GM12878 (cell line): ENCODE data around the gene RAB36. TPM values are rescaled to one million over a fixed set of nuclear protein-coding genes. Genes with fewer than 3 reads are reported as not detected.

Source experiments
- ATAC-seq: fragments of 200-7000 bp; cut with Tn5 transposase; 3 replicates; pipeline ENCODE4 v1.9.1; 2020; ENCODE audit warnings: mild to moderate bottlenecking, moderate library complexity
- BruUV-seq: library from RNA; stranded (reverse); fragments of 400-500 nt; replicated peaks from 2 replicates; lab custom pipeline; 2021; lab: Mats Ljungman, UMichigan
- CTCF ChIA-PET: fragments of 300-600 bp; sonication (Branson Sonifier 250); formaldehyde crosslinking; extraction: SDS; loops from one replicate; lab custom pipeline; 2021; ENCODE audit warnings: inconsistent platforms; lab: Yijun Ruan, JAX
- POLR2A ChIA-PET: fragments of 350-600 bp; formaldehyde crosslinking; extraction: SDS; loops from one replicate; lab custom pipeline; 2021; ENCODE audit warnings: inconsistent platforms; lab: Charles Lee
- RAD21 ChIA-PET: fragments of 300-600 bp; sonication (Branson Sonifier 250); formaldehyde crosslinking; loops from one replicate; lab custom pipeline; 2023; ENCODE audit warnings: antibody characterized with exemption; ENCODE audit not compliant: unreplicated experiment; lab: Charles Lee
- SMC1A ChIA-PET: fragments of 300-600 bp; sonication (Branson Sonifier 250); formaldehyde crosslinking; loops from one replicate; lab custom pipeline; 2023; ENCODE audit not compliant: unreplicated experiment, uncharacterized antibody; lab: Charles Lee
- DNase-seq: peaks from one replicate; pipeline ENCODE4 v3.0.0-alpha.2; 2011; ENCODE audit warnings: low read depth, low spot score
- FAIRE-seq: peaks from 3 replicates; lab custom pipeline; 2011; peaks lifted over from hg19 to GRCh38; lab: Jason Lieb, UNC
- H2AFZ ChIP-seq: 2 replicates; pipeline ENCODE4 v1.6.0; 2011; ENCODE audit warnings: low read depth, low read length, control low read depth; ENCODE audit not compliant: control insufficient read depth
- H3K27ac ChIP-seq: 2 replicates; pipeline ENCODE4 v1.5.1; 2011; ENCODE audit warnings: control low read depth; ENCODE audit not compliant: control insufficient read depth, insufficient read depth
- H3K27me3 ChIP-seq, 2 experiments: replicated peaks in 1 of 2; 2 replicates each; pipeline versions ENCODE4 v1.6.0 to v1.6.1; 2011; ENCODE audit warnings: low read length in 1 of 2; ENCODE audit not compliant: control insufficient read depth in 2 of 2, insufficient read depth in 2 of 2
- H3K36me3 ChIP-seq, 2 experiments: 2 replicates each; pipeline ENCODE4 v1.5.1; 2011; ENCODE audit warnings: low read length in 1 of 2; ENCODE audit not compliant: control insufficient read depth in 2 of 2, insufficient read depth in 2 of 2
- H3K4me1 ChIP-seq: 2 replicates; pipeline ENCODE4 v1.6.1; 2011; ENCODE audit warnings: mild to moderate bottlenecking, low read length, moderate library complexity, mixed read lengths; ENCODE audit not compliant: control insufficient read depth, insufficient read depth
- H3K4me2 ChIP-seq: 2 replicates; pipeline ENCODE4 v1.6.0; 2011; ENCODE audit warnings: control low read depth; ENCODE audit not compliant: control insufficient read depth, insufficient read depth
- H3K4me3 ChIP-seq: fragments of 200-600 bp; sonication (generic); 2 replicates; pipeline ENCODE4 v1.5.1; 2016
- H3K79me2 ChIP-seq: 2 replicates; pipeline ENCODE4 v1.6.0; 2011; ENCODE audit warnings: low read length; ENCODE audit not compliant: control insufficient read depth, insufficient read depth
- H3K9ac ChIP-seq: 2 replicates; pipeline ENCODE4 v1.8.0; 2011; ENCODE audit warnings: low read length, control low read depth, mixed read lengths; ENCODE audit not compliant: control insufficient read depth, insufficient read depth
- H3K9me3 ChIP-seq: replicated peaks from 3 replicates; pipeline ENCODE4 v1.5.1; 2011; ENCODE audit warnings: mild to moderate bottlenecking, low read length; ENCODE audit not compliant: control insufficient read depth, insufficient read depth
- H4K20me1 ChIP-seq: 2 replicates; pipeline ENCODE4 v1.6.0; 2011; ENCODE audit not compliant: control insufficient read depth, insufficient read depth
- ATF7 ChIP-seq: fragments of 450-650 bp; IDR thresholded peaks from 2 replicates; pipeline ENCODE4 v1.6.1; 2016; ENCODE audit warnings: low read depth, mild to moderate bottlenecking
- EZH2 ChIP-seq: IDR thresholded peaks from 2 replicates; pipeline ENCODE4 v1.6.1; 2012; ENCODE audit warnings: low read depth, mild to moderate bottlenecking, control low read depth, inconsistent platforms, low read length, borderline replicate concordance; ENCODE audit not compliant: control insufficient read depth
- GABPA ChIP-seq: IDR thresholded peaks from 2 replicates; pipeline ENCODE4 v1.6.1; 2014; ENCODE audit warnings: antibody characterized with exemption, low read depth, mild to moderate bottlenecking, inconsistent platforms
- HCFC1 ChIP-seq: fragments of 150-350 bp; IDR thresholded peaks from 2 replicates; pipeline ENCODE4 v1.6.1; 2014; ENCODE audit warnings: low read length
- IKZF2 ChIP-seq, 2 experiments: fragments of 450-650 bp; IDR thresholded peaks; 2 replicates each; pipeline ENCODE4 v1.6.1; 2017; ENCODE audit warnings: mild to moderate bottlenecking in 2 of 2, moderate library complexity in 2 of 2
- IRF4 ChIP-seq: IDR thresholded peaks from 2 replicates; pipeline ENCODE4 v1.6.1; 2011; ENCODE audit warnings: low read depth, low read length
- KDM1A ChIP-seq: fragments of 200-600 bp; sonication (generic); IDR thresholded peaks from 2 replicates; pipeline ENCODE4 v1.6.1; 2016; ENCODE audit warnings: borderline replicate concordance
- MTA2 ChIP-seq: fragments of 450-650 bp; IDR thresholded peaks from 2 replicates; pipeline ENCODE4 v1.6.1; 2016; ENCODE audit warnings: low read depth, mild to moderate bottlenecking, moderate library complexity
- NFXL1 ChIP-seq: fragments of 450-650 bp; IDR thresholded peaks from 2 replicates; pipeline ENCODE4 v1.6.1; 2017; ENCODE audit warnings: antibody characterized with exemption, mild to moderate bottlenecking, borderline replicate concordance
- RFX5 ChIP-seq: IDR thresholded peaks from 2 replicates; pipeline ENCODE4 v1.6.1; 2011; ENCODE audit warnings: low read depth, low read length, improper control_type of control experiment
- SIX5 ChIP-seq: IDR thresholded peaks from 2 replicates; pipeline ENCODE4 v1.6.1; 2011; ENCODE audit warnings: mild to moderate bottlenecking, low read depth, low read length, moderate library complexity; ENCODE audit not compliant: severe bottlenecking
- SPI1 ChIP-seq: IDR thresholded peaks from 2 replicates; pipeline ENCODE4 v1.6.1; 2011; ENCODE audit warnings: low read depth, mild to moderate bottlenecking, low read length, moderate library complexity, borderline replicate concordance; ENCODE audit not compliant: insufficient read depth
- TARDBP ChIP-seq: IDR thresholded peaks from 2 replicates; pipeline ENCODE4 v1.6.1; 2016; ENCODE audit warnings: borderline replicate concordance
- TBL1XR1 ChIP-seq: IDR thresholded peaks from 2 replicates; pipeline ENCODE4 v1.6.1; 2012; ENCODE audit warnings: low read depth, low read length, improper control_type of control experiment
- ZBTB33 ChIP-seq: fragments of 450-650 bp; IDR thresholded peaks from 2 replicates; pipeline ENCODE4 v1.6.1; 2017; ENCODE audit warnings: mild to moderate bottlenecking
- WGBS: methylation state at CpG from one replicate; pipeline ENCODE4 v1.1.6; 2016; ENCODE audit warnings: low lambda C conversion rate; ENCODE audit not compliant: insufficient replicate concordance, insufficient coverage; ENCODE audit errors: missing lambda C conversion rate; 5-methylcytosine and 5-hydroxymethylcytosine counted together
- in situ Hi-C: fragments of 300-500 bp; cut with MboI; formaldehyde crosslinking; loops from 9 replicates; pipeline ENCODE4 v1.14.3; 2018; ENCODE audit warnings: mixed read lengths
- intact Hi-C: fragments of 100-400 bp; cut with micrococcal nuclease; formaldehyde crosslinking; loops from one replicate; pipeline ENCODE4 v1.14.2; 2022; ENCODE audit not compliant: unreplicated experiment
- polyA plus RNA-seq, 11 experiments: library from polyadenylated mRNA; depleted of rRNA in 4 of 11; unstranded in 6 of 11; stranded (reverse) in 5 of 11; fragments of >200 nt; fragmentation: Nextera tagmentation in 4 of 11; fragmentation: Illumina TruSeq in 1 of 11; extraction: Ambion mirVana in 4 of 11; extraction: Trizol in 1 of 11; gene quantifications; 1 replicate in 1 of 11; 2 replicates in 10 of 11; pipeline versions ENCODE4 v1.2.1 to v1.2.3, GENCODE V29; 2011 to 2016; ENCODE audit warnings: inconsistent platforms in 2 of 11, missing spikeins in 2 of 11, low read depth in 1 of 11
- total RNA-seq, 4 experiments: library from RNA; depleted of rRNA in 3 of 4; stranded (reverse); fragments of >200 nt in 3 of 4; fragmentation: Illumina TruSeq in 1 of 4; extraction: Trizol in 1 of 4; gene quantifications; 2 replicates each; pipeline versions ENCODE4 v1.2.1 to v1.2.3, GENCODE V29; 2013 to 2021
- TF ChIP-seq, protein P1 (sequence below): IDR thresholded peaks from 2 replicates; pipeline ENCODE4 v1.6.1; 2012; ENCODE audit warnings: improper control_type of control experiment, low read depth, low read length; ENCODE audit not compliant: insufficient replicate concordance

RAB36 gene
- total and polyA plus RNA-seq, 10 of the 15 experiments (the other 5 are each of a cell fraction or from before 2014, with no cell fraction given) = 0.31 to 2.7 (median 1.1) TPM

DNA sequence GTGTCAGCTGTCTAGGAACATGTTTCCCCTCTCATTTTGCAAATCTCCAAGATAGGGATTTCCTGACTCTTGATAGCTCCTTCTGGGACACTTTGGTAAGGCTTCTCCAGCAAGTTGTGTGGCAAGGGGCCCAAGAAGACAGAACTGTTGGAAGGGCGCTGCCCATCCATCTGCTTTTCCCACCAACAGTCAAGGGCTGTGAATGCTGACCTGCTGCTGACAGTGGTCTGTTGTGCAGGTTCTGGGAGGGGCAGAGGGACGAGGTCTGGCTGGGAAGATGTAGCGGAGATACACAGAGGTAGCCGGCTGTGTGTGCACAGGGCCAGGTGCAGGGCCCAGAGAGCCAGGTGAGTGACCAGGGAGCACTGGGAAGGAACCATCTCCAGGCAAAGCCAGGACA lies 47.3 kb downstream of the RAB36 start:
- no peak overlapping the region for H3K27ac ChIP-seq
- FAIRE-seq = no peak
- ChIA-PET CTCF (no interaction called here), RAD21 (interaction anchor here (0.6 kb wide), 1 partner anchor 21 kb away, joined by 3 read pairs; no protein-coding TSS in a partner anchor), SMC1A (no interaction called here), POLR2A (no interaction called here)
- no peaks in the 10 kb centered on the region for H3K9me3 ChIP-seq
- TF ChIP-seq KDM1A = no peak
- TF ChIP-seq HCFC1 = no peak
- no peak for TF ChIP-seq MTA2
- TF ChIP-seq TARDBP = no peak
- no peak for TF ChIP-seq GABPA
- no peak for TF ChIP-seq NFXL1
- TF ChIP-seq TBL1XR1 = no peak
- TF ChIP-seq SPI1 = no peak
- no peak for TF ChIP-seq IRF4
- no peak for TF ChIP-seq RFX5
- TF ChIP-seq, protein P1, sequence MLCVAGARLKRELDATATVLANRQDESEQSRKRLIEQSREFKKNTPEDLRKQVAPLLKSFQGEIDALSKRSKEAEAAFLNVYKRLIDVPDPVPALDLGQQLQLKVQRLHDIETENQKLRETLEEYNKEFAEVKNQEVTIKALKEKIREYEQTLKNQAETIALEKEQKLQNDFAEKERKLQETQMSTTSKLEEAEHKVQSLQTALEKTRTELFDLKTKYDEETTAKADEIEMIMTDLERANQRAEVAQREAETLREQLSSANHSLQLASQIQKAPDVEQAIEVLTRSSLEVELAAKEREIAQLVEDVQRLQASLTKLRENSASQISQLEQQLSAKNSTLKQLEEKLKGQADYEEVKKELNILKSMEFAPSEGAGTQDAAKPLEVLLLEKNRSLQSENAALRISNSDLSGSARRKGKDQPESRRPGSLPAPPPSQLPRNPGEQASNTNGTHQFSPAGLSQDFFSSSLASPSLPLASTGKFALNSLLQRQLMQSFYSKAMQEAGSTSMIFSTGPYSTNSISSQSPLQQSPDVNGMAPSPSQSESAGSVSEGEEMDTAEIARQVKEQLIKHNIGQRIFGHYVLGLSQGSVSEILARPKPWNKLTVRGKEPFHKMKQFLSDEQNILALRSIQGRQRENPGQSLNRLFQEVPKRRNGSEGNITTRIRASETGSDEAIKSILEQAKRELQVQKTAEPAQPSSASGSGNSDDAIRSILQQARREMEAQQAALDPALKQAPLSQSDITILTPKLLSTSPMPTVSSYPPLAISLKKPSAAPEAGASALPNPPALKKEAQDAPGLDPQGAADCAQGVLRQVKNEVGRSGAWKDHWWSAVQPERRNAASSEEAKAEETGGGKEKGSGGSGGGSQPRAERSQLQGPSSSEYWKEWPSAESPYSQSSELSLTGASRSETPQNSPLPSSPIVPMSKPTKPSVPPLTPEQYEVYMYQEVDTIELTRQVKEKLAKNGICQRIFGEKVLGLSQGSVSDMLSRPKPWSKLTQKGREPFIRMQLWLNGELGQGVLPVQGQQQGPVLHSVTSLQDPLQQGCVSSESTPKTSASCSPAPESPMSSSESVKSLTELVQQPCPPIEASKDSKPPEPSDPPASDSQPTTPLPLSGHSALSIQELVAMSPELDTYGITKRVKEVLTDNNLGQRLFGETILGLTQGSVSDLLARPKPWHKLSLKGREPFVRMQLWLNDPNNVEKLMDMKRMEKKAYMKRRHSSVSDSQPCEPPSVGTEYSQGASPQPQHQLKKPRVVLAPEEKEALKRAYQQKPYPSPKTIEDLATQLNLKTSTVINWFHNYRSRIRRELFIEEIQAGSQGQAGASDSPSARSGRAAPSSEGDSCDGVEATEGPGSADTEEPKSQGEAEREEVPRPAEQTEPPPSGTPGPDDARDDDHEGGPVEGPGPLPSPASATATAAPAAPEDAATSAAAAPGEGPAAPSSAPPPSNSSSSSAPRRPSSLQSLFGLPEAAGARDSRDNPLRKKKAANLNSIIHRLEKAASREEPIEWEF = no peak
- no peak for TF ChIP-seq ZBTB33
- TF ChIP-seq SIX5 = no peak
- TF ChIP-seq EZH2 = no peak
- no peak for TF ChIP-seq ATF7
- no peak for TF ChIP-seq IKZF2 (IDR thresholded peaks at IDR 0.05)
- no peaks in the 10 kb centered on the region for H3K4me1 ChIP-seq
- H4K20me1 ChIP-seq = no peaks in the 10 kb centered on the region; the same call in 1 of the 2 replicates
- no peak for DNase-seq
- BruUV-seq = no TSS peak
- ATAC-seq = no peak
- in situ Hi-C loops (no loop called here), intact Hi-C loops (no loop called here)
- 65% methylated on average over 4 of the region's 4 CpGs for WGBS
- H3K27me3 ChIP-seq = no peaks in the 10 kb centered on the region
- H3K36me3 ChIP-seq = peaks cover 13 to 14% of the 10 kb centered on the region in 2 experiments; a peak in 3 of 4 replicates
- H3K4me3 ChIP-seq = no peak overlapping the region
- H3K4me2 ChIP-seq = no peak overlapping the region
- no peak overlapping the region for H3K9ac ChIP-seq
- H2AFZ ChIP-seq = no peak overlapping the region
- peaks cover 16% of the 10 kb centered on the region for H3K79me2 ChIP-seq
